ENCODE measurements around the gene DNAH2.

DNAH2 gene

GRCh38 chr17:7841396-7841914 is 123.9 kb downstream of the DNAH2 start (continued):
- TF ChIP-seq ZNF394 (tag by site-specific recombination; IDR thresholded peaks at IDR 0.05; ENCODE audit: borderline replicate concordance) = no peak
- peak; percentile 13 for TF ChIP-seq KLF9 (tag by site-specific recombination; IDR thresholded peaks at IDR 0.05; ENCODE audit: low read depth)
- TF ChIP-seq ZNF211 (tag by site-specific recombination; IDR thresholded peaks at IDR 0.05; ENCODE audit: low read depth) = no peak
- TF ChIP-seq ZNF274 (IDR thresholded peaks at IDR 0.05; ENCODE audit: low read length) = no peak
- no peak for TF ChIP-seq ZNF274 (tag by site-specific recombination; IDR thresholded peaks at IDR 0.05; ENCODE audit: borderline replicate concordance)
- no peak for TF ChIP-seq ZNF423 (tag by site-specific recombination; IDR thresholded peaks at IDR 0.05)
- TF ChIP-seq OVOL3 (tag by site-specific recombination; IDR thresholded peaks at IDR 0.05) = 0 out of 2 replicates have a peak, but pooled peaks have one; percentile 41
- TF ChIP-seq ZNF184 (tag by site-specific recombination; IDR thresholded peaks at IDR 0.05) = no peak
- TF ChIP-seq CTCF (tag by site-specific recombination; IDR thresholded peaks at IDR 0.05) = peak; percentile 78
- no peak for TF ChIP-seq ZNF324 (tag by site-specific recombination; IDR thresholded peaks at IDR 0.05)
- no peak for TF ChIP-seq SP2 (tag by site-specific recombination; IDR thresholded peaks at IDR 0.05)
- TF ChIP-seq PRDM2 (tag by site-specific recombination; IDR thresholded peaks at IDR 0.05; ENCODE audit: borderline replicate concordance) = peak; percentile 67; the same call in 1 of the 2 replicates
- TF ChIP-seq PRDM4 (tag by site-specific recombination; IDR thresholded peaks at IDR 0.05) = no peak
- TF ChIP-seq ZNF2 (tag by site-specific recombination; IDR thresholded peaks at IDR 0.05) = peak; percentile 25; the same call in 1 of the 2 replicates
- no peak for TF ChIP-seq MZF1 (tag by site-specific recombination; IDR thresholded peaks at IDR 0.05; ENCODE audit: borderline replicate concordance)
- TF ChIP-seq ZNF280C (tag by site-specific recombination; IDR thresholded peaks at IDR 0.05) = no peak
- no peak for TF ChIP-seq ZNF488 (tag by site-specific recombination; IDR thresholded peaks at IDR 0.05)
- no peak; the same call in 1 of the 2 replicates for TF ChIP-seq SP7 (tag by site-specific recombination; IDR thresholded peaks at IDR 0.05)
- TF ChIP-seq ZNF747 (tag by site-specific recombination; IDR thresholded peaks at IDR 0.05) = no peak
- no peak for TF ChIP-seq ZNF114 (tag by site-specific recombination; IDR thresholded peaks at IDR 0.05)
- TF ChIP-seq ZBTB21 (tag by site-specific recombination; IDR thresholded peaks at IDR 0.05) = peak; percentile 64
- TF ChIP-seq ZSCAN5A (tag by site-specific recombination; IDR thresholded peaks at IDR 0.05) = no peak
- no peak for TF ChIP-seq ZNF768 (tag by site-specific recombination; IDR thresholded peaks at IDR 0.05)
- no peak for TF ChIP-seq ZNF248 (tag by site-specific recombination; IDR thresholded peaks at IDR 0.05)
- no peak for TF ChIP-seq WT1 (tag by site-specific recombination; IDR thresholded peaks at IDR 0.05)
- TF ChIP-seq YY1 (tag by site-specific recombination; IDR thresholded peaks at IDR 0.05) = no peak
- no peak for TF ChIP-seq ZNF19 (tag by site-specific recombination; IDR thresholded peaks at IDR 0.05; ENCODE audit: low read depth)

Measured in HEK293 (cell line).